SK-N-SH (cell line): ENCODE results near the gene KSR2. TPM values are rescaled to one million over a fixed set of nuclear protein-coding genes. Genes with fewer than 3 reads are reported as not detected.

Source experiments
- CTCF ChIA-PET: fragments of 300-600, 350-600 bp; formaldehyde crosslinking; extraction: SDS; loops from one replicate; lab custom pipeline; 2021; lab: Yijun Ruan, JAX
- POLR2A ChIA-PET: fragments of 350-600 bp; sonication (Branson Sonifier 250); formaldehyde crosslinking; extraction: SDS; loops from one replicate; lab custom pipeline; 2020; ENCODE audit warnings: antibody characterized with exemption, inconsistent platforms; lab: Yijun Ruan, JAX
- DNase-seq: peaks from one replicate; pipeline ENCODE4 v3.0.0; 2012
- H2AFZ ChIP-seq: fragments of 200-600 bp; sonication (generic); 2 replicates; pipeline ENCODE4 v1.8.1; 2016; ENCODE audit warnings: antibody characterized with exemption, mild to moderate bottlenecking, low read depth
- H3F3A ChIP-seq: fragments of 200-600 bp; sonication (generic); replicated peaks from 2 replicates; pipeline ENCODE3; 2016; ENCODE audit warnings: antibody characterized with exemption, mild to moderate bottlenecking; ENCODE audit not compliant: insufficient read depth
- H3K27ac ChIP-seq, 2 experiments: fragments of 200-500 bp in 1 of 2; fragments of 200-600 bp in 1 of 2; sonication (Bioruptor generic) in 1 of 2; sonication (generic), shearing (Covaris generic) in 1 of 2; 2 replicates each; pipeline versions ENCODE4 v1.5.1 to v1.6.1; 2014 to 2016; ENCODE audit warnings: low read depth in 2 of 2, inconsistent platforms in 1 of 2, low read length in 1 of 2, mild to moderate bottlenecking in 1 of 2, mixed read lengths in 1 of 2
- H3K27me3 ChIP-seq: fragments of 200-600 bp; sonication (generic), shearing (Covaris generic); 2 replicates; pipeline ENCODE4 v1.6.1; 2016; ENCODE audit warnings: mixed run types; ENCODE audit not compliant: insufficient read depth
- H3K36me3 ChIP-seq, 2 experiments: fragments of 200-500 bp in 1 of 2; fragments of 200-600 bp in 1 of 2; sonication (Bioruptor generic) in 1 of 2; sonication (generic) in 1 of 2; replicated peaks in 1 of 2; 2 replicates each; pipeline versions ENCODE3 to v1.5.1; 2014 to 2016; ENCODE audit warnings: low read length in 1 of 2, mild to moderate bottlenecking in 1 of 2; ENCODE audit not compliant: insufficient read depth in 2 of 2, control insufficient read depth in 1 of 2
- H3K4me1 ChIP-seq, 2 experiments: fragments of 200-500 bp in 1 of 2; fragments of 200-600 bp in 1 of 2; sonication (Bioruptor generic) in 1 of 2; sonication (generic), shearing (Covaris generic) in 1 of 2; 2 replicates each; pipeline versions ENCODE4 v1.5.1 to v1.6.1; 2014 to 2016; ENCODE audit warnings: low read depth in 1 of 2, low read length in 1 of 2, mixed run types in 1 of 2; ENCODE audit not compliant: insufficient read depth in 2 of 2, control insufficient read depth in 1 of 2
- H3K4me2 ChIP-seq: fragments of 200-600 bp; sonication (generic), shearing (Covaris generic); 2 replicates; pipeline ENCODE4 v1.6.1; 2017; ENCODE audit warnings: mixed run types
- H3K4me3 ChIP-seq, 2 experiments: fragments of 200-500 bp in 1 of 2; fragments of 200-600 bp in 1 of 2; sonication (Bioruptor generic) in 1 of 2; sonication (generic), shearing (Covaris generic) in 1 of 2; 2 replicates each; pipeline versions ENCODE4 v1.5.1 to v1.8.1; 2014 to 2016; ENCODE audit warnings: low read depth in 2 of 2, inconsistent platforms in 1 of 2, low read length in 1 of 2, mild to moderate bottlenecking in 1 of 2, mixed read lengths in 1 of 2, moderate library complexity in 1 of 2
- H3K79me2 ChIP-seq: fragments of 200-600 bp; sonication (generic); 2 replicates; pipeline ENCODE4 v1.8.1; 2017; ENCODE audit warnings: mild to moderate bottlenecking; ENCODE audit not compliant: insufficient read depth
- H3K9ac ChIP-seq: fragments of 200-600 bp; sonication (generic); 2 replicates; pipeline ENCODE4 v1.6.1; 2017; ENCODE audit warnings: mixed run types
- H3K9me2 ChIP-seq: fragments of 200-600 bp; sonication (generic); 2 replicates; pipeline ENCODE4 v1.6.1; 2017; ENCODE audit warnings: mixed run types
- H3K9me3 ChIP-seq: fragments of 200-600 bp; sonication (generic); 2 replicates; pipeline ENCODE4 v1.6.1; 2017; ENCODE audit warnings: mixed run types, mild to moderate bottlenecking, moderate library complexity
- H4K20me1 ChIP-seq: fragments of 200-600 bp; sonication (generic); 2 replicates; pipeline ENCODE4 v1.6.1; 2017; ENCODE audit warnings: mild to moderate bottlenecking, mixed run types; ENCODE audit not compliant: insufficient read depth
- EZH2phosphoT487 ChIP-seq: fragments of 200-600 bp; sonication (generic); IDR thresholded peaks from 2 replicates; pipeline ENCODE4 v1.6.1; 2017; ENCODE audit warnings: low read depth, mixed run types, mild to moderate bottlenecking, antibody characterized with exemption, moderate library complexity, borderline replicate concordance
- FOXJ3 ChIP-seq: sonication (generic); formaldehyde crosslinking; IDR thresholded peaks from 2 replicates; pipeline ENCODE4 v1.5.1; 2020; ENCODE audit warnings: mild to moderate bottlenecking, missing genetic modification reagents
- RCOR1 ChIP-seq: fragments of 150-350 bp; IDR thresholded peaks from 2 replicates; pipeline ENCODE4 v1.6.1; 2017; ENCODE audit warnings: antibody characterized with exemption, low read length
- RFX5 ChIP-seq: IDR thresholded peaks from 2 replicates; pipeline ENCODE4 v1.6.1; 2012; ENCODE audit warnings: mild to moderate bottlenecking, improper control_type of control experiment, low read length
- SIN3A ChIP-seq: IDR thresholded peaks from 2 replicates; pipeline ENCODE4 v1.6.1; 2012; ENCODE audit warnings: low read depth, mild to moderate bottlenecking, low read length, moderate library complexity, borderline replicate concordance
- WGBS: methylation state at CpG from one replicate; pipeline ENCODE4 v1.1.6; 2017; ENCODE audit warnings: low lambda C conversion rate; 5-methylcytosine and 5-hydroxymethylcytosine counted together
- polyA plus RNA-seq, 3 experiments: library from polyadenylated mRNA; depleted of rRNA; stranded (reverse); fragments of >200 nt; gene quantifications; 2 replicates each; pipeline ENCODE4 v1.2.3, GENCODE V29; 2012
- TF ChIP-seq, protein P1 (sequence below): IDR thresholded peaks from 2 replicates; pipeline ENCODE4 v1.6.1; 2012; ENCODE audit warnings: mild to moderate bottlenecking, low read depth, low read length, moderate library complexity

Gene KSR2
- polyA plus RNA-seq, 1 of the 3 experiments (the other 2 are of a cell fraction): 0.12 TPM

DNA sequence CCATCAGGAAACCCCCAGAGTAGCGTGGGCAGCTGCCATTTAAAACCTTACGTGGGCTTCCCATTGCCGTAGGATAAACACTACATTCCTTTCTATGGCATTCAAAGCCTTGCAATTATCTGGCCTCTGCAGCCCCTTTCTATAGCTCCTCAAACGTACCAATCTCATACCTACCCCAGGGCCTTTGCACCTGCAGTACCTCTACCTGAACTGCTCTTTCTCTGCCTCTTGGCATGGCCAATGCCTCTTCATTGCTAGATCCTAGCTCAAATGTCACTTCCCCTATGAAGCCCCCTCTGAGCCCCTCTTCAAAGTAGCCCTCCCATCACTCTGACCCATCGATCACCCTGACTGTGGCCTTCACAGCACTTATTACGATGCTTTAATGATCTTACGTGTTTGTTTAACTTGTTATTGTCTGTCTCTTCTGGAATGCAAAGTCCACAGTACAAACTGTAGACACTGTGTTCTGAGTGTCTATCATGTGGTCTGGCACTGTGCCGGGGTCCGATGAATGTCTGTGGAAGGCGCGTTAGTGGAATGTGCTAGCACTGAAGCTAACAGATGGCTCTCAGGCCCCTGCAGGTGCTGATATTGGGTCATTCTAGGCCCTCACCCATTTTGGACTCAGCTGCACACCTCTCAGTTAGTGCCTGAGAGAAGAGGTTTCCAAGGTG, 450.1 kb downstream of the KSR2 start:
- no peak for DNase-seq
- no peaks in the 10 kb centered on the region for H3K9me2 ChIP-seq
- H3K27me3 ChIP-seq: no peaks in the 10 kb centered on the region
- H3F3A ChIP-seq: no peaks in the 10 kb centered on the region
- H3K9ac ChIP-seq: no peak overlapping the region
- no peak overlapping the region for H3K4me3 ChIP-seq
- H3K4me1 ChIP-seq: no peaks in the 10 kb centered on the region; a peak in 1 of 4 replicates
- ChIA-PET CTCF (interaction anchor here (1.0 to 1.7 kb wide), 3 partner anchors 15 to 153 kb away, joined by 3 to 8 read pairs (median 3); no protein-coding TSS in a partner anchor), POLR2A (no interaction called here)
- H3K79me2 ChIP-seq: no peaks in the 10 kb centered on the region
- 66% methylated on average over 9 of the region's 11 CpGs for WGBS
- no peaks in the 10 kb centered on the region for H3K9me3 ChIP-seq
- H3K4me2 ChIP-seq: no peak overlapping the region
- TF ChIP-seq SIN3A (no peak), FOXJ3 (CRISPR knock-in tag) (no peak), RCOR1 (no peak)
- H2AFZ ChIP-seq: no peak overlapping the region
- H4K20me1 ChIP-seq: no peaks in the 10 kb centered on the region
- no peaks in the 10 kb centered on the region for H3K36me3 ChIP-seq
- H3K27ac ChIP-seq: no peak overlapping the region

GRCh38 chr12:117517219-117517739, 451.5 kb downstream of the KSR2 start:
- POLR2A ChIA-PET: no interaction called here
- no peaks in the 10 kb centered on the region for H3F3A ChIP-seq
- H3K27me3 ChIP-seq: no peaks in the 10 kb centered on the region
- H3K4me3 ChIP-seq: no peak overlapping the region
- H3K9ac ChIP-seq: no peak overlapping the region
- peaks cover 0 to 5% of the 10 kb centered on the region in 2 experiments; a peak in 1 of 4 replicates for H3K4me1 ChIP-seq
- CTCF ChIA-PET: no interaction called here
- TF ChIP-seq, protein P1, sequence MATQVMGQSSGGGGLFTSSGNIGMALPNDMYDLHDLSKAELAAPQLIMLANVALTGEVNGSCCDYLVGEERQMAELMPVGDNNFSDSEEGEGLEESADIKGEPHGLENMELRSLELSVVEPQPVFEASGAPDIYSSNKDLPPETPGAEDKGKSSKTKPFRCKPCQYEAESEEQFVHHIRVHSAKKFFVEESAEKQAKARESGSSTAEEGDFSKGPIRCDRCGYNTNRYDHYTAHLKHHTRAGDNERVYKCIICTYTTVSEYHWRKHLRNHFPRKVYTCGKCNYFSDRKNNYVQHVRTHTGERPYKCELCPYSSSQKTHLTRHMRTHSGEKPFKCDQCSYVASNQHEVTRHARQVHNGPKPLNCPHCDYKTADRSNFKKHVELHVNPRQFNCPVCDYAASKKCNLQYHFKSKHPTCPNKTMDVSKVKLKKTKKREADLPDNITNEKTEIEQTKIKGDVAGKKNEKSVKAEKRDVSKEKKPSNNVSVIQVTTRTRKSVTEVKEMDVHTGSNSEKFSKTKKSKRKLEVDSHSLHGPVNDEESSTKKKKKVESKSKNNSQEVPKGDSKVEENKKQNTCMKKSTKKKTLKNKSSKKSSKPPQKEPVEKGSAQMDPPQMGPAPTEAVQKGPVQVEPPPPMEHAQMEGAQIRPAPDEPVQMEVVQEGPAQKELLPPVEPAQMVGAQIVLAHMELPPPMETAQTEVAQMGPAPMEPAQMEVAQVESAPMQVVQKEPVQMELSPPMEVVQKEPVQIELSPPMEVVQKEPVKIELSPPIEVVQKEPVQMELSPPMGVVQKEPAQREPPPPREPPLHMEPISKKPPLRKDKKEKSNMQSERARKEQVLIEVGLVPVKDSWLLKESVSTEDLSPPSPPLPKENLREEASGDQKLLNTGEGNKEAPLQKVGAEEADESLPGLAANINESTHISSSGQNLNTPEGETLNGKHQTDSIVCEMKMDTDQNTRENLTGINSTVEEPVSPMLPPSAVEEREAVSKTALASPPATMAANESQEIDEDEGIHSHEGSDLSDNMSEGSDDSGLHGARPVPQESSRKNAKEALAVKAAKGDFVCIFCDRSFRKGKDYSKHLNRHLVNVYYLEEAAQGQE: no peak
- no peaks in the 10 kb centered on the region for H3K9me2 ChIP-seq
- H3K79me2 ChIP-seq: no peaks in the 10 kb centered on the region
- DNase-seq: no peak
- H3K4me2 ChIP-seq: no peak overlapping the region
- H3K36me3 ChIP-seq: no peaks in the 10 kb centered on the region
- no peak overlapping the region for H2AFZ ChIP-seq
- 43% methylated on average over 6 of the region's 6 CpGs for WGBS
- H3K27ac ChIP-seq: no peak overlapping the region
- no peaks in the 10 kb centered on the region for H4K20me1 ChIP-seq
- no peaks in the 10 kb centered on the region for H3K9me3 ChIP-seq

- no peaks in the 10 kb centered on the region for H4K20me1 ChIP-seq
- no peaks in the 10 kb centered on the region for H3F3A ChIP-seq
- no peak for DNase-seq
- H2AFZ ChIP-seq: no peak overlapping the region
- no peaks in the 10 kb centered on the region for H3K79me2 ChIP-seq
- H3K27me3 ChIP-seq: no peaks in the 10 kb centered on the region
- H3K4me1 ChIP-seq: peaks cover 0 to 5% of the 10 kb centered on the region in 2 experiments; a peak in 1 of 4 replicates
- TF ChIP-seq EZH2phosphoT487: no peak
- TF ChIP-seq RFX5: no peak
- POLR2A ChIA-PET: no interaction called here
- CTCF ChIA-PET: no interaction called here
- no peaks in the 10 kb centered on the region for H3K9me2 ChIP-seq
- no peaks in the 10 kb centered on the region for H3K36me3 ChIP-seq
- H3K27ac ChIP-seq: no peak overlapping the region
- H3K9ac ChIP-seq: no peak overlapping the region
- WGBS: 31% methylated on average over 4 of the region's 4 CpGs
- H3K9me3 ChIP-seq: no peaks in the 10 kb centered on the region
- H3K4me3 ChIP-seq: no peak overlapping the region
- no peak overlapping the region for H3K4me2 ChIP-seq
These were observed 452.8 kb downstream of the KSR2 start for GRCh38 chr12:117516034-117516433.
